Tibial nerve (tissue), 4 donors: Measurements from ENCODE around the gene AHRR.

ENCODE experiments used
- EP300 ChIP-seq, 2 donors: sonication (generic); formaldehyde crosslinking; IDR thresholded peaks; one replicate each; pipeline ENCODE4 v1.6.1; 2017; ENCODE audit warnings: antibody characterized with exemption in 2 of 2, mild to moderate bottlenecking in 1 of 2
- POLR2A ChIP-seq, 2 donors: fragments of 450-650 bp; IDR thresholded peaks; one replicate each; pipeline ENCODE4 v1.6.1; 2017; ENCODE audit warnings: antibody characterized with exemption in 2 of 2, mild to moderate bottlenecking in 2 of 2, moderate library complexity in 2 of 2
- TF ChIP-seq, protein P1 (sequence below), 5 experiments: fragments of 200-600 bp in 3 of 5; fragments of 450-650 bp in 2 of 5; sonication (generic) in 3 of 5; IDR thresholded peaks; one replicate each; pipeline ENCODE4 v1.5.1; 2016 to 2019; ENCODE audit warnings: antibody characterized with exemption in 5 of 5, mild to moderate bottlenecking in 3 of 5, moderate library complexity in 2 of 5

DNA sequence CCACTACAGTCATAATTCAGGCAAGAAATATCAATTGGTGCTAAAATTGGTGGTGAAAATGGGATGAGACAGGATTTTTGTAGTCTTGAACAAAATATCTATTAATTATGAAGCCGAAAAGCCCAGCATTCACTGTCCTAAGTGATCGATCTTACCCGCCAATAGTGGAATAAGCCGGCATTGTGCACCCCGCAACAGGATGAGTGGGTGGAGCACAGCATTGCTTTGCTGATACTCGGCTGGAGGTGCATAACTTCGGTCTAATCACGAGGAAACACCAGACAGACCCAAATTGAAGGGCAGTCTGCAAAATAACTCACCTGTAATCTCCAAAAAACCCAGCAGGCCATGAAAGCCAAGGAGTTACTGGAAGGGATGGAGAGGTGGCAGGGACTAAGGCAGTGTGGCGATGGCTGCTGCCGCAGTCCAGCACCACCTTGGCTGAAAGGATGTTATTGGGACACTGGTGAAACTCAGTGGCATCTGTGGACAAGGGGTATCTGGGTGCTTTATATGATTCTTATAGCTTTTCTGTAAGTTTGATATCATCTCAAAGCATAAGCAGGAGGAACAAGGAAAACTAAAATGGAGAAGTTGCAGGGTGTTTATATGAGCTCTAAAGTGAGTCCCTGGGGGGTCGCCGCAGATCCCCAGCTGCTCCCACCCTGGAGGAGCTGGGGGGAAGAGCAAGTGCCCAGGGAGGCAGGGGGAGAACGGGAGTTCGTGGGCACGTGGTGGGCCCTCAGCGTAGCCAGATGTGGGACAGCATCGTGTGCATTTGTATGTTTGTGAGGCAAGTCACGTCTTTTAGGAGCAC, 45.2 kb downstream of the AHRR start:
- TF ChIP-seq, protein P1, sequence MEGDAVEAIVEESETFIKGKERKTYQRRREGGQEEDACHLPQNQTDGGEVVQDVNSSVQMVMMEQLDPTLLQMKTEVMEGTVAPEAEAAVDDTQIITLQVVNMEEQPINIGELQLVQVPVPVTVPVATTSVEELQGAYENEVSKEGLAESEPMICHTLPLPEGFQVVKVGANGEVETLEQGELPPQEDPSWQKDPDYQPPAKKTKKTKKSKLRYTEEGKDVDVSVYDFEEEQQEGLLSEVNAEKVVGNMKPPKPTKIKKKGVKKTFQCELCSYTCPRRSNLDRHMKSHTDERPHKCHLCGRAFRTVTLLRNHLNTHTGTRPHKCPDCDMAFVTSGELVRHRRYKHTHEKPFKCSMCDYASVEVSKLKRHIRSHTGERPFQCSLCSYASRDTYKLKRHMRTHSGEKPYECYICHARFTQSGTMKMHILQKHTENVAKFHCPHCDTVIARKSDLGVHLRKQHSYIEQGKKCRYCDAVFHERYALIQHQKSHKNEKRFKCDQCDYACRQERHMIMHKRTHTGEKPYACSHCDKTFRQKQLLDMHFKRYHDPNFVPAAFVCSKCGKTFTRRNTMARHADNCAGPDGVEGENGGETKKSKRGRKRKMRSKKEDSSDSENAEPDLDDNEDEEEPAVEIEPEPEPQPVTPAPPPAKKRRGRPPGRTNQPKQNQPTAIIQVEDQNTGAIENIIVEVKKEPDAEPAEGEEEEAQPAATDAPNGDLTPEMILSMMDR (IDR thresholded peaks at IDR 0.05): no peak
- TF ChIP-seq POLR2A (IDR thresholded peaks at IDR 0.05) (no peak), EP300 (IDR thresholded peaks at IDR 0.05) (no peak)
